Activated B cell treated with CpG ODN at 0.5 μM for 24 hours (primary cell): ENCODE measurements around the gene TMEM132A. TPM values are rescaled to one million over a fixed set of nuclear protein-coding genes. Genes with fewer than 3 reads are reported as not detected.

Experiments
- ATAC-seq: fragments of 200-7000 bp; cut with Tn5 transposase; one replicate; pipeline ENCODE4 v1.10.0; 2021; ENCODE audit warnings: low read depth, mild to moderate bottlenecking, moderate library complexity
- CTCF ChIA-PET: fragments of 350-600 bp; sonication (Branson Sonifier 250); formaldehyde crosslinking; loops from one replicate; lab custom pipeline; 2021; ENCODE audit warnings: antibody characterized with exemption; lab: Charles Lee
- POLR2A ChIA-PET: fragments of 350-600 bp; sonication (Branson Sonifier 250); formaldehyde crosslinking; loops from one replicate; lab custom pipeline; 2021; ENCODE audit warnings: antibody characterized with exemption; lab: Charles Lee
- DNase-seq: peaks from one replicate; pipeline ENCODE4 v3.0.0; 2022
- H3K27ac Mint-ChIP-seq: one replicate; pipeline ENCODE4 v1.8.0; 2020; ENCODE audit warnings: mixed read lengths
- H3K27me3 Mint-ChIP-seq: one replicate; pipeline ENCODE4 v1.8.0; 2021; ENCODE audit warnings: mixed read lengths
- H3K36me3 Mint-ChIP-seq: one replicate; pipeline ENCODE4 v1.8.0; 2021; ENCODE audit warnings: low read depth, mixed read lengths
- H3K4me1 Mint-ChIP-seq: one replicate; pipeline ENCODE4 v1.8.0; 2021; ENCODE audit warnings: mixed read lengths
- H3K4me3 Mint-ChIP-seq: one replicate; pipeline ENCODE4 v1.8.0; 2020; ENCODE audit warnings: mild to moderate bottlenecking, mixed read lengths
- H3K9me3 Mint-ChIP-seq: one replicate; pipeline ENCODE4 v1.8.0; 2020; ENCODE audit warnings: mixed read lengths
- intact Hi-C: fragments of 100-400 bp; cut with micrococcal nuclease; formaldehyde crosslinking; loops from one replicate; pipeline ENCODE4 v1.15.1; 2024
- total RNA-seq: library from RNA; stranded (reverse); gene quantifications from 2 replicates; pipeline ENCODE4 v1.2.3, GENCODE V29; 2022
- TF ChIP-seq, protein P1 (sequence below): fragments of 200-600 bp; IDR thresholded peaks from one replicate; pipeline ENCODE4 v1.8.0; 2022; ENCODE audit warnings: antibody characterized with exemption, mild to moderate bottlenecking

TMEM132A gene
- total RNA-seq, 1 donor from 2014 or later: 8.7 TPM

DNA sequence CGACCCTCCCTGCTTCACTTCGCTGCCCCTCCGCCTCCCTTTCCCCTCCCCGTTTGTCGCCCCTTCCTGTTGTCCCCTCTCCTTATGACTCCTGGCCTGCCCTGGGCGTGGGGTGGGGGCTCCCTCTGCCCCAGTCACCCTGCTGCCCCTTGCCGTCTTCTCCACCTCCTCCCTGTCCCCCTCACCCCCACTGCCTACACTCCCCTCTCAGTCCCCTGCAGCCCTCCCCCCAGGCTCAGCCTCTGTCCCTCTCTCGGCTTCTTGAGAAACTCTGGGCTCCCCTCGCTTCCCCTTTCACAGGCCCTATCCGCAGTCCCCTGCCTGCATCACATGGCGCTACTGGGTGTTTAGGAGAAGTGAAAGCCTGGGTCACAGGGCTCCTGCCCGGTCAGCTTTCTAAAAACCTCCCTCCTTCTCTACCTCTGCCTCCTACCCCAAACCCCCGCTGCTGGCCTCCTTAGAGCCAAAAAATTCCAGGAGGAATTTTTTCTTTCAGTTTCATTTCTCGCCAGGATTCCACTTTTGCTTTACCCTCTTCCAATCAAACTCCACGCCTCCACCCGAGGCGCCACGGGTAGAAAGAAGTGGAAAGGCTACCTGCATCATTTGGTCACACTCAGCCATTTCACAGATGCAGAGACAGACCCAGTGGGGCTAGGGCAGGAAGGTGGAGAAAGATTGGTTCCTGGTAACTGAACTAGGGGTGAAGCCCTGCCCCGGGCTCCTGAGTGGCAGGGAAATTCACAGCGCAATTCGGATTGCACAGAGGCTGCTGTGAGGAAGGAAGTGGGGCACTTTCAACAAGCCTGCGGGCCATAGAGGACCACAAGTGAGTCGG is 27.9 kb downstream of the TMEM132A start, which contains the start of gene SLC15A3:
Gene SLC15A3 (minus strand): TSS at position 273 of the 838 bp plus-strand sequence. CDS start 625 bp downstream, outside the sequence.
- no peaks in the 10 kb centered on the region for H3K27me3 Mint-ChIP-seq
- POLR2A ChIA-PET: interaction anchor here (0.6 to 6.0 kb wide), 17 partner anchors 9 to 1282 kb away, joined by 3 to 102 read pairs (median 4); partner anchors contain the start of genes CCDC86, CD6, TMEM109 and TMEM132A
- H3K36me3 Mint-ChIP-seq: peaks cover 15% of the 10 kb centered on the region
- peaks cover 57% of the 10 kb centered on the region for H3K4me1 Mint-ChIP-seq
- H3K4me3 Mint-ChIP-seq: peak within 1 kb of the TSS; percentile 91
- ATAC-seq: peak; percentile 88
- peak; percentile 62 for DNase-seq
- no peaks in the 10 kb centered on the region for H3K9me3 Mint-ChIP-seq
- intact Hi-C loops: loop anchor here (1.0 to 5.0 kb wide), 9 partner anchors 19 to 209 kb away; partner anchors contain the start of genes CCDC86, CD6 and VPS37C
- peak within 1 kb of the TSS; percentile 91 for H3K27ac Mint-ChIP-seq
- CTCF ChIA-PET: interaction anchor here (1.8 kb wide), 1 partner anchor 37 kb away, joined by 5 read pairs; no protein-coding TSS in a partner anchor
- TF ChIP-seq, protein P1, sequence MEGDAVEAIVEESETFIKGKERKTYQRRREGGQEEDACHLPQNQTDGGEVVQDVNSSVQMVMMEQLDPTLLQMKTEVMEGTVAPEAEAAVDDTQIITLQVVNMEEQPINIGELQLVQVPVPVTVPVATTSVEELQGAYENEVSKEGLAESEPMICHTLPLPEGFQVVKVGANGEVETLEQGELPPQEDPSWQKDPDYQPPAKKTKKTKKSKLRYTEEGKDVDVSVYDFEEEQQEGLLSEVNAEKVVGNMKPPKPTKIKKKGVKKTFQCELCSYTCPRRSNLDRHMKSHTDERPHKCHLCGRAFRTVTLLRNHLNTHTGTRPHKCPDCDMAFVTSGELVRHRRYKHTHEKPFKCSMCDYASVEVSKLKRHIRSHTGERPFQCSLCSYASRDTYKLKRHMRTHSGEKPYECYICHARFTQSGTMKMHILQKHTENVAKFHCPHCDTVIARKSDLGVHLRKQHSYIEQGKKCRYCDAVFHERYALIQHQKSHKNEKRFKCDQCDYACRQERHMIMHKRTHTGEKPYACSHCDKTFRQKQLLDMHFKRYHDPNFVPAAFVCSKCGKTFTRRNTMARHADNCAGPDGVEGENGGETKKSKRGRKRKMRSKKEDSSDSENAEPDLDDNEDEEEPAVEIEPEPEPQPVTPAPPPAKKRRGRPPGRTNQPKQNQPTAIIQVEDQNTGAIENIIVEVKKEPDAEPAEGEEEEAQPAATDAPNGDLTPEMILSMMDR: no peak

DNA sequence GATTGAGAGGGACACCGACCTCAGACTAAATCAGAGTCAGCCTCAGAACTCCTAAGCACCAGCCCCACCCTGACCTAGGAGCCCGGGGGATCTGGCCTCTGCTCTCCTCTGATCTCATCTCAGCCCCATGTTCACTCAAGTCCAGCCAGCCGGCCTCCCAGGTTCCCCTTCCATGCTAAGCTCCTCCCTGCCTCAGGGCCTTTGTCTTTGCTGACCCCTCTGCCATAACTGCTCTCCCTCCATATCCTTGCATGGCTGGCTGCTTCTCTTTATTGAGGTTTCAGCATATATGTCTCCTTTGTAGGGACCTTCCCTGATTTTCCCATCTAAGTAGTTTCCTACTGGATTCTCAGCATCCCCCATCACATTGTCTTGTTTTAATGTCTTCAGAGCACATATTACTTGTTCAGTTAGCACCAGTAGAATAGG is 28.5 kb downstream of the TMEM132A start:
- CTCF ChIA-PET: interaction anchor here (0.8 to 2.2 kb wide), 3 partner anchors 13 to 37 kb away, joined by 4 to 13 read pairs (median 5); no protein-coding TSS in a partner anchor
- Mint-ChIP-seq H3K27me3 (no peaks in the 10 kb centered on the region), H3K9me3 (no peaks in the 10 kb centered on the region), H3K4me3 (peak overlapping the region; percentile 91), H3K36me3 (peaks cover 10% of the 10 kb centered on the region), H3K27ac (peak overlapping the region; percentile 91), H3K4me1 (peaks cover 52% of the 10 kb centered on the region)
- POLR2A ChIA-PET: interaction anchor here (0.9 to 6.0 kb wide), 13 partner anchors 11 to 118 kb away, joined by 3 to 102 read pairs (median 4); partner anchors contain the start of genes CCDC86, CD6, TMEM109 and TMEM132A
- DNase-seq (no peak), ATAC-seq (no peak)
- intact Hi-C loops: loop anchor here (1.0 to 5.0 kb wide), 9 partner anchors 18 to 209 kb away; partner anchors contain the start of genes CCDC86, CD6 and VPS37C
- TF ChIP-seq, protein P1: no peak

DNA sequence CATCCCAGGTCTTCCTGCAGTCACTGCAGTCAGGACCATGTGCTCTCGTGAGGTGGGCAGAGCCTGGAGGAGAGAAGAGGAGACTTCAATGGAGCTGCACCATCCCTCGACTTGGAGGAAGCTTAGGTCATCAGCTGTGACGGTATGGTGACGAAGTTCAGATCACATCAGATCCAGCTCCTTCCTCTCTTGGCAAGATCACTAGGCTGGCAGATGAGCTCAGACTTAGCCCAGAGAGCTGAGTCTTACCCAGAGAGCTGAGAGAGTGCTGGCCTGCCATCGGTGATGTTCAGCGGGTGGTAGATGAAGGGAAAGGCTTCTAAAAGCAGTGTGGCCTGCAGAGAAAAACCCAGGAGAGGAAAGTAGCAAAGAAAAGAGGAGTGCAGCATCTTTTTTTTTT is 29.5 kb downstream of the TMEM132A start:
- peak overlapping the region; percentile 91 for H3K27ac Mint-ChIP-seq
- H3K4me1 Mint-ChIP-seq: peaks cover 44% of the 10 kb centered on the region
- DNase-seq (no peak), ATAC-seq (no peak)
- H3K9me3 Mint-ChIP-seq: no peaks in the 10 kb centered on the region
- TF ChIP-seq, protein P1: no peak
- POLR2A ChIA-PET: interaction anchor here (0.7 to 6.0 kb wide), 10 partner anchors 9 to 1885 kb away, joined by 3 to 102 read pairs (median 6); partner anchors contain the start of genes CD6, TMEM109, VPS37C and WDR74
- peaks cover 3% of the 10 kb centered on the region for H3K36me3 Mint-ChIP-seq
- no peaks in the 10 kb centered on the region for H3K27me3 Mint-ChIP-seq
- CTCF ChIA-PET: interaction anchor here (1.2 to 2.2 kb wide), 2 partner anchors 16 to 38 kb away, joined by 5 to 13 read pairs; no protein-coding TSS in a partner anchor
- intact Hi-C loops: loop anchor here (2.0 to 5.0 kb wide), 5 partner anchors 17 to 191 kb away; partner anchors contain the start of genes CCDC86 and CD6
- no peak overlapping the region for H3K4me3 Mint-ChIP-seq

DNA sequence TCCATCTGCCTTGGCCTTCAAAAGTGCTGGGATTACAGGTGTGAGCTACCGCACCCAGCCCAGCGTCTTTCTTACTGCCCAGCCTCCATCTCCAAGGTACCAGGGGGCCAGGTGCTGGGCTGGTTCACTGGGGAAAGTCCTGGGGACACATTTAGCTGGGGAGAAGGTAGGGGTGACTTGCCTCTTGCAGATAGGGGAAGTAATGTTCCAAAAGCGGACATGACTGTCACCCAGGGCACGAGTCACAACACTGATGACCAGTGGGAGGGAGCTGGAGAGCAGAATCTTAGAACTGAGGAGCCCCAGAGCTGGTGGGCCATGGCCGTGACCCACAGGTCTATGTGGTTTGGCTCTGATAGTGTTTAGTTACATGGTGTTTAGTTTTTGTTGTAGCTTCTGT is 30.2 kb downstream of the TMEM132A start:
- peak; percentile 12 for ATAC-seq
- intact Hi-C loops: loop anchor here (5.0 kb wide), 3 partner anchors 112 to 192 kb away; partner anchors contain the start of gene CCDC86
- Mint-ChIP-seq H3K4me3 (peak overlapping the region; percentile 44), H3K27ac (peak overlapping the region; percentile 91), H3K4me1 (peaks cover 39% of the 10 kb centered on the region), H3K36me3 (peaks cover 2% of the 10 kb centered on the region), H3K9me3 (no peaks in the 10 kb centered on the region), H3K27me3 (no peaks in the 10 kb centered on the region)
- ChIA-PET CTCF (interaction anchor here (1.2 to 2.2 kb wide), 2 partner anchors 15 to 39 kb away, joined by 5 to 13 read pairs; no protein-coding TSS in a partner anchor), POLR2A (interaction anchor here (0.6 to 6.0 kb wide), 8 partner anchors 10 to 175 kb away, joined by 3 to 102 read pairs (median 4); partner anchors contain the start of genes CD6 and TMEM109)
- TF ChIP-seq, protein P1: no peak
- DNase-seq: no peak
